K562 (cell line): ENCODE results near the gene ITGA11. TPM values are rescaled to one million over a fixed set of nuclear protein-coding genes. Genes with fewer than 3 reads are reported as not detected.

Source experiments
- ATAC-seq: fragments of 200-7000 bp; cut with Tn5 transposase; 3 replicates; pipeline ENCODE4 v1.9.1; 2020; ENCODE audit warnings: moderate library complexity
- BruUV-seq: library from RNA; stranded (reverse); fragments of 400-500 nt; replicated peaks from 2 replicates; lab custom pipeline; 2021; lab: Mats Ljungman, UMichigan
- CTCF ChIA-PET: fragments of 300-600 bp; formaldehyde crosslinking; extraction: SDS; loops from one replicate; lab custom pipeline; 2021; ENCODE audit warnings: low intra/inter-chr PET ratio; lab: Yijun Ruan, JAX
- POLR2A ChIA-PET: fragments of 300-600, 350-650 bp; sonication (Branson Sonifier 250); formaldehyde crosslinking; extraction: SDS; loops from one replicate; lab custom pipeline; 2021; ENCODE audit warnings: antibody characterized with exemption, inconsistent platforms; lab: Yijun Ruan, JAX
- DNase-seq, 4 experiments: peaks; one replicate each; pipeline versions ENCODE4 v3.0.0 to v3.0.0-alpha.2; 2011 to 2018; ENCODE audit warnings: low spot score in 3 of 4, mixed read lengths in 3 of 4; ENCODE audit errors: extremely low read depth in 1 of 4
- FAIRE-seq: peaks from 2 replicates; lab custom pipeline; 2011; peaks lifted over from hg19 to GRCh38; lab: Jason Lieb, UNC
- H2AFZ ChIP-seq: 2 replicates; pipeline ENCODE4 v1.6.0; 2011; ENCODE audit warnings: low read depth, low read length, control low read depth, inconsistent platforms
- H3K27ac ChIP-seq: fragments of 200-600 bp; 3 replicates; pipeline ENCODE4 v1.8.0; 2011; ENCODE audit warnings: low read depth, mild to moderate bottlenecking, control low read depth, inconsistent platforms, low read length, moderate library complexity, mixed read lengths; ENCODE audit errors: extremely low read depth
- H3K27me3 ChIP-seq, 2 experiments: fragments of 300-600 bp in 1 of 2; 2 replicates in 1 of 2; 3 replicates in 1 of 2; pipeline versions ENCODE4 v1.6.0 to v1.8.0; 2011; ENCODE audit warnings: inconsistent platforms in 2 of 2, low read length in 2 of 2, mild to moderate bottlenecking in 1 of 2, mixed read lengths in 1 of 2, moderate library complexity in 1 of 2; ENCODE audit not compliant: control insufficient read depth in 2 of 2, insufficient read depth in 2 of 2
- H3K36me3 ChIP-seq: fragments of 300-600 bp; 3 replicates; pipeline ENCODE4 v1.8.0; 2011; ENCODE audit warnings: mild to moderate bottlenecking, low read length, inconsistent platforms; ENCODE audit not compliant: control insufficient read depth, insufficient read depth
- H3K4me1 ChIP-seq, 2 experiments: fragments of 200-600 bp in 1 of 2; replicated peaks in 1 of 2; 2 replicates in 1 of 2; 3 replicates in 1 of 2; pipeline versions ENCODE4 v1.5.1 to v1.8.0; 2011; ENCODE audit warnings: inconsistent platforms in 2 of 2, low read length in 2 of 2, mild to moderate bottlenecking in 1 of 2, mixed read lengths in 1 of 2, moderate library complexity in 1 of 2; ENCODE audit not compliant: control insufficient read depth in 2 of 2, insufficient read depth in 2 of 2
- H3K4me2 ChIP-seq: 2 replicates; pipeline ENCODE4 v1.6.1; 2011; ENCODE audit warnings: low read length, control low read depth, inconsistent platforms, mixed read lengths; ENCODE audit not compliant: insufficient read depth
- H3K4me3 ChIP-seq: fragments of 200-600 bp; sonication (generic), shearing (Covaris generic); 2 replicates; pipeline ENCODE4 v1.5.1; 2016; ENCODE audit warnings: control low read depth, inconsistent platforms
- H3K79me2 ChIP-seq: fragments of 200-600 bp; 3 replicates; pipeline ENCODE4 v1.8.0; 2011; ENCODE audit warnings: low read length, inconsistent platforms; ENCODE audit not compliant: control insufficient read depth, insufficient read depth
- H3K9ac ChIP-seq, 2 experiments: 2 replicates each; pipeline versions ENCODE4 v1.6.0 to v1.6.1; 2011; ENCODE audit warnings: low read depth in 2 of 2, low read length in 2 of 2, control low read depth in 1 of 2, inconsistent platforms in 1 of 2, mild to moderate bottlenecking in 1 of 2, mixed read lengths in 1 of 2; ENCODE audit not compliant: insufficient read depth in 1 of 2
- H3K9me1 ChIP-seq: one replicate; pipeline ENCODE4 v1.6.0; 2011; ENCODE audit warnings: inconsistent platforms, mild to moderate bottlenecking, low read length, moderate library complexity; ENCODE audit not compliant: control insufficient read depth, insufficient read depth
- H3K9me3 ChIP-seq: replicated peaks from 2 replicates; pipeline ENCODE4 v1.5.1; 2011; ENCODE audit warnings: low read depth, low read length, inconsistent platforms; ENCODE audit not compliant: control insufficient read depth, insufficient read depth
- H4K20me1 ChIP-seq: replicated peaks from 2 replicates; pipeline ENCODE4 v1.6.1; 2011; ENCODE audit warnings: low read length, inconsistent platforms, mixed read lengths; ENCODE audit not compliant: control insufficient read depth, insufficient read depth
- ETV1 ChIP-seq: fragments of 450-650 bp; conservative IDR thresholded peaks from 2 replicates; pipeline ENCODE4 v1.6.1; 2016; ENCODE audit warnings: missing genetic modification characterization, control low read depth, low read depth, missing compliant biosample characterization
- GABPB2 ChIP-seq: fragments of 250-450 bp; sonication (Bioruptor Pico); conservative IDR thresholded peaks from 2 replicates; pipeline ENCODE4 v1.5.1; 2021; ENCODE audit warnings: mild to moderate bottlenecking
- KLF6 ChIP-seq: fragments of 250-450 bp; sonication (Bioruptor Pico); IDR thresholded peaks from 2 replicates; pipeline ENCODE4 v1.4.0; 2020; ENCODE audit warnings: mild to moderate bottlenecking, moderate library complexity, borderline replicate concordance
- RBM17 ChIP-seq: fragments of 200-400 bp; formaldehyde crosslinking; IDR thresholded peaks from 2 replicates; pipeline ENCODE4 v1.6.1; 2017; ENCODE audit warnings: low read depth, mild to moderate bottlenecking, low read length, borderline replicate concordance
- VEZF1 ChIP-seq: fragments of 200-800 bp; sonication (Bioruptor generic); IDR thresholded peaks from 2 replicates; pipeline ENCODE4 v1.6.1; 2017; ENCODE audit warnings: missing genetic modification characterization, missing compliant biosample characterization
- ZNF449 ChIP-seq: fragments of 250-450 bp; sonication (Bioruptor Pico); IDR thresholded peaks from 2 replicates; pipeline ENCODE4 v1.8.0; 2022; ENCODE audit warnings: moderate library complexity, mild to moderate bottlenecking, inconsistent platforms
- ZNF79 ChIP-seq: fragments of 250-450 bp; sonication (Bioruptor Pico); IDR thresholded peaks from 2 replicates; pipeline ENCODE4 v1.4.0; 2020; ENCODE audit warnings: low read depth, mild to moderate bottlenecking, moderate library complexity
- WGBS: fragments of 100-300 bp; shearing (Covaris generic); methylation state at CpG from one replicate; pipeline ENCODE4 v1.1.6; 2016; ENCODE audit warnings: low coverage, mixed read lengths; ENCODE audit not compliant: insufficient coverage; ENCODE audit errors: missing lambda C conversion rate; 5-methylcytosine and 5-hydroxymethylcytosine counted together
- in situ Hi-C: fragments of 300-500 bp; cut with MboI; formaldehyde crosslinking; loops from 4 replicates; pipeline ENCODE4 v1.15.0; 2018; ENCODE audit warnings: inconsistent platforms, mixed read lengths
- intact Hi-C: fragments of 100-400 bp; cut with micrococcal nuclease; formaldehyde crosslinking; loops from 2 replicates; pipeline ENCODE4 v1.14.2; 2022
- polyA plus RNA-seq, 8 experiments: library from polyadenylated mRNA; depleted of rRNA in 4 of 8; stranded (reverse) in 5 of 8; unstranded in 3 of 8; fragments of >200 nt; fragmentation: Nextera tagmentation in 2 of 8; fragmentation: Illumina TruSeq in 1 of 8; extraction: Ambion mirVana in 2 of 8; extraction: Trizol in 1 of 8; gene quantifications; 2 replicates each; pipeline versions ENCODE4 v1.2.1 to v1.2.3, GENCODE V29; 2011 to 2014; ENCODE audit warnings: inconsistent platforms in 1 of 8, missing spikeins in 1 of 8
- total RNA-seq, 7 experiments: library from RNA; depleted of rRNA in 6 of 7; stranded (reverse); fragments of >200 nt in 6 of 7; fragmentation: Illumina TruSeq in 2 of 7; extraction: Trizol in 2 of 7; gene quantifications; 2 replicates each; pipeline versions ENCODE4 v1.2.1 to v1.2.3, GENCODE V29; 2011 to 2021; ENCODE audit warnings: low replicate concordance in 1 of 7
- TF ChIP-seq, protein P1 (sequence below): fragments of 150-350 bp; IDR thresholded peaks from 2 replicates; pipeline ENCODE4 v1.6.1; 2014; ENCODE audit warnings: low read depth, mild to moderate bottlenecking, low read length, borderline replicate concordance

Gene ITGA11
- total and polyA plus RNA-seq, 9 of the 15 experiments (the other 6 are each of a cell fraction or from before 2014, with no cell fraction given) = 0.01 TPM; not detected in 8

- POLR2A ChIA-PET = interaction anchor here (0.8 to 1.5 kb wide), 2 partner anchors 9 to 27 kb away, joined by 4 read pairs; no protein-coding TSS in a partner anchor
- TF ChIP-seq RBM17 (no peak), VEZF1 (CRISPR knock-in tag) (no peak), ZNF79 (no peak), GABPB2 (CRISPR knock-in tag) (no peak), KLF6 (CRISPR knock-in tag) (no peak), ETV1 (tag) (no peak), ZNF449 (no peak)
- TF ChIP-seq, protein P1, sequence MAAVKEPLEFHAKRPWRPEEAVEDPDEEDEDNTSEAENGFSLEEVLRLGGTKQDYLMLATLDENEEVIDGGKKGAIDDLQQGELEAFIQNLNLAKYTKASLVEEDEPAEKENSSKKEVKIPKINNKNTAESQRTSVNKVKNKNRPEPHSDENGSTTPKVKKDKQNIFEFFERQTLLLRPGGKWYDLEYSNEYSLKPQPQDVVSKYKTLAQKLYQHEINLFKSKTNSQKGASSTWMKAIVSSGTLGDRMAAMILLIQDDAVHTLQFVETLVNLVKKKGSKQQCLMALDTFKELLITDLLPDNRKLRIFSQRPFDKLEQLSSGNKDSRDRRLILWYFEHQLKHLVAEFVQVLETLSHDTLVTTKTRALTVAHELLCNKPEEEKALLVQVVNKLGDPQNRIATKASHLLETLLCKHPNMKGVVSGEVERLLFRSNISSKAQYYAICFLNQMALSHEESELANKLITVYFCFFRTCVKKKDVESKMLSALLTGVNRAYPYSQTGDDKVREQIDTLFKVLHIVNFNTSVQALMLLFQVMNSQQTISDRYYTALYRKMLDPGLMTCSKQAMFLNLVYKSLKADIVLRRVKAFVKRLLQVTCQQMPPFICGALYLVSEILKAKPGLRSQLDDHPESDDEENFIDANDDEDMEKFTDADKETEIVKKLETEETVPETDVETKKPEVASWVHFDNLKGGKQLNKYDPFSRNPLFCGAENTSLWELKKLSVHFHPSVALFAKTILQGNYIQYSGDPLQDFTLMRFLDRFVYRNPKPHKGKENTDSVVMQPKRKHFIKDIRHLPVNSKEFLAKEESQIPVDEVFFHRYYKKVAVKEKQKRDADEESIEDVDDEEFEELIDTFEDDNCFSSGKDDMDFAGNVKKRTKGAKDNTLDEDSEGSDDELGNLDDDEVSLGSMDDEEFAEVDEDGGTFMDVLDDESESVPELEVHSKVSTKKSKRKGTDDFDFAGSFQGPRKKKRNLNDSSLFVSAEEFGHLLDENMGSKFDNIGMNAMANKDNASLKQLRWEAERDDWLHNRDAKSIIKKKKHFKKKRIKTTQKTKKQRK = no peak
- TF ChIP-seq, all 486 proteins: peak for 0
Observed at GRCh38 chr15:68364028-68364659, 67.8 kb downstream of the ITGA11 start.

More at GRCh38 chr15:68364028-68364659, 67.8 kb downstream of the ITGA11 start:
- no peaks in the 10 kb centered on the region for H3K9me1 ChIP-seq
- H3K27me3 ChIP-seq = peaks cover 10 to 47% of the 10 kb centered on the region in 2 experiments; a peak in 4 of 5 replicates
- no peak overlapping the region for H3K4me2 ChIP-seq
- in situ Hi-C loops (no loop called here), intact Hi-C loops (no loop called here)
- DNase-seq = no peak
- H2AFZ ChIP-seq = no peak overlapping the region
- H3K9me3 ChIP-seq = no peaks in the 10 kb centered on the region
- CTCF ChIA-PET = no interaction called here
- H3K79me2 ChIP-seq = no peaks in the 10 kb centered on the region
- no peak overlapping the region for H3K27ac ChIP-seq
- WGBS = 12% methylated on average over 6 of the region's 7 CpGs
- no peak overlapping the region for H3K4me3 ChIP-seq
- H3K36me3 ChIP-seq = no peaks in the 10 kb centered on the region
- ATAC-seq = no peak
- no peak overlapping the region for H3K9ac ChIP-seq
- FAIRE-seq = no peak
- H3K4me1 ChIP-seq = no peaks in the 10 kb centered on the region
- no TSS peak for BruUV-seq
- H4K20me1 ChIP-seq = no peaks in the 10 kb centered on the region
